ENCODE results near the gene NCAM1. TPM values are rescaled to one million over a fixed set of nuclear protein-coding genes. Genes with fewer than 3 reads are reported as not detected.

The NCAM1 gene
- total and polyA plus RNA-seq, 2 donors (not counting 3 experiments of a cell fraction or from before 2014, with no cell fraction given), result 0.03 TPM; not detected in 1

- no TSS peak for BruUV-seq (replicated peaks)
- Histone ChIP-seq H3K4me2 (ENCODE audit: insufficient read depth, low read length) (no peak overlapping the region), H3K36me3 (ENCODE audit: control insufficient read depth in 2 of 2, extremely low read depth in 1 of 2, insufficient read depth in 2 of 2, low read length in 2 of 2) (no peaks in the 10 kb centered on the region), H4K20me1 (replicated peaks; ENCODE audit: control insufficient read depth, extremely low read depth, insufficient read depth, low read length) (no peaks in the 10 kb centered on the region), H3K27ac (ENCODE audit: insufficient read depth, low read depth, low read length) (no peak overlapping the region), H3K9ac (replicated peaks; ENCODE audit: extremely low read depth, insufficient read depth, low read length) (no peak overlapping the region), H3K9me1 (replicated peaks; ENCODE audit: control insufficient read depth, extremely low read depth, insufficient read depth, low read length) (no peaks in the 10 kb centered on the region), H2AFZ (ENCODE audit: low read depth, low read length) (no peak overlapping the region), H3K4me1 (ENCODE audit: control insufficient read depth, extremely low read depth, insufficient read depth, low read length) (no peaks in the 10 kb centered on the region), H3K27me3 (ENCODE audit: control insufficient read depth in 2 of 2, insufficient read depth in 2 of 2, low read length in 2 of 2) (no peaks in the 10 kb centered on the region), H3K79me2 (ENCODE audit: control insufficient read depth, insufficient read depth, low read length) (no peaks in the 10 kb centered on the region), H3K4me3 (replicated peaks in 1 of 3; ENCODE audit: insufficient read depth in 1 of 3, low read depth in 1 of 3, low read length in 3 of 3) (no peak overlapping the region), H3K9me3 (replicated peaks; ENCODE audit: control insufficient read depth, insufficient read depth, low read length) (no peaks in the 10 kb centered on the region)
- ChIA-PET POLR2A (no interaction called here), CTCF (no interaction called here)
- no peak for DNase-seq (ENCODE audit: low read depth, low spot score)
- FAIRE-seq, result no peak
- dilution Hi-C loops (cut with MboI; ENCODE audit: extremely low pct_ligation_motif_present, low sequenced_read_pairs) (no loop called here), intact Hi-C loops (cut with micrococcal nuclease) (no loop called here)
- TF ChIP-seq, protein P1, sequence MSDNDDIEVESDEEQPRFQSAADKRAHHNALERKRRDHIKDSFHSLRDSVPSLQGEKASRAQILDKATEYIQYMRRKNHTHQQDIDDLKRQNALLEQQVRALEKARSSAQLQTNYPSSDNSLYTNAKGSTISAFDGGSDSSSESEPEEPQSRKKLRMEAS (IDR thresholded peaks at IDR 0.05; ENCODE audit: insufficient read depth, insufficient read length), result no peak
- TF ChIP-seq POLR2AphosphoS5 (IDR thresholded peaks at IDR 0.05; ENCODE audit: insufficient read depth, low read depth, low read length) (no peak), EZH2 (IDR thresholded peaks at IDR 0.05; ENCODE audit: borderline replicate concordance, low read depth, low read length, severe bottlenecking) (no peak), POLR2A (IDR thresholded peaks at IDR 0.05; ENCODE audit: low read depth, low read length) (no peak), JUN (IDR thresholded peaks at IDR 0.05; ENCODE audit: borderline replicate concordance, insufficient read depth, insufficient read length, low read depth) (no peak), FOS (IDR thresholded peaks at IDR 0.05; ENCODE audit: borderline replicate concordance, insufficient read depth, low read length) (no peak), GATA2 (IDR thresholded peaks at IDR 0.05; ENCODE audit: insufficient read depth, insufficient read length, low read depth, low read length) (no peak), MYC (IDR thresholded peaks at IDR 0.05; ENCODE audit: low read depth, low read length) (no peak)
- TF ChIP-seq, protein P2, sequence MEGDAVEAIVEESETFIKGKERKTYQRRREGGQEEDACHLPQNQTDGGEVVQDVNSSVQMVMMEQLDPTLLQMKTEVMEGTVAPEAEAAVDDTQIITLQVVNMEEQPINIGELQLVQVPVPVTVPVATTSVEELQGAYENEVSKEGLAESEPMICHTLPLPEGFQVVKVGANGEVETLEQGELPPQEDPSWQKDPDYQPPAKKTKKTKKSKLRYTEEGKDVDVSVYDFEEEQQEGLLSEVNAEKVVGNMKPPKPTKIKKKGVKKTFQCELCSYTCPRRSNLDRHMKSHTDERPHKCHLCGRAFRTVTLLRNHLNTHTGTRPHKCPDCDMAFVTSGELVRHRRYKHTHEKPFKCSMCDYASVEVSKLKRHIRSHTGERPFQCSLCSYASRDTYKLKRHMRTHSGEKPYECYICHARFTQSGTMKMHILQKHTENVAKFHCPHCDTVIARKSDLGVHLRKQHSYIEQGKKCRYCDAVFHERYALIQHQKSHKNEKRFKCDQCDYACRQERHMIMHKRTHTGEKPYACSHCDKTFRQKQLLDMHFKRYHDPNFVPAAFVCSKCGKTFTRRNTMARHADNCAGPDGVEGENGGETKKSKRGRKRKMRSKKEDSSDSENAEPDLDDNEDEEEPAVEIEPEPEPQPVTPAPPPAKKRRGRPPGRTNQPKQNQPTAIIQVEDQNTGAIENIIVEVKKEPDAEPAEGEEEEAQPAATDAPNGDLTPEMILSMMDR (IDR thresholded peaks at IDR 0.05; ENCODE audit: extremely low read depth in 1 of 2, insufficient read depth in 1 of 2, low read depth in 1 of 2, low read length in 2 of 2), result no peak
Measured at GRCh38 chr11:113253406-113253805, 292.2 kb downstream of the NCAM1 start.

Data from endothelial cell of umbilical vein (primary cell).